AG04449 (cell line): Measurements from ENCODE around the gene LRRTM1.

Experiments used
- CTCF ChIA-PET: fragments of 350-600 bp; formaldehyde crosslinking; extraction: SDS; loops from one replicate; lab custom pipeline; 2021; ENCODE audit warnings: antibody characterized with exemption; lab: Yijun Ruan, JAX
- POLR2A ChIA-PET: fragments of 400-600, 350-600 bp; formaldehyde crosslinking; extraction: SDS; loops from one replicate; lab custom pipeline; 2020; ENCODE audit warnings: antibody characterized with exemption, inconsistent platforms; lab: Yijun Ruan, JAX
- DNase-seq: peaks from one replicate; pipeline ENCODE4 v3.0.0-alpha.2; 2010; ENCODE audit warnings: low read depth, low spot score
- H3K4me3 ChIP-seq: 2 replicates; pipeline ENCODE4 v1.5.1; 2011; ENCODE audit warnings: low read depth, mild to moderate bottlenecking, control low read depth, low read length
- TF ChIP-seq, protein P1 (sequence below): IDR thresholded peaks from one replicate; pipeline ENCODE4 v1.5.1; 2011; ENCODE audit warnings: mild to moderate bottlenecking, moderate library complexity, low read length, control low read depth, inconsistent platforms; ENCODE audit not compliant: insufficient read depth; ENCODE audit errors: missing control alignments

The LRRTM1 gene

GRCh38 chr2:80311304-80311703 is 6.8 kb upstream of the LRRTM1 start:
- ChIA-PET CTCF (no interaction called here), POLR2A (no interaction called here)
- TF ChIP-seq, protein P1, sequence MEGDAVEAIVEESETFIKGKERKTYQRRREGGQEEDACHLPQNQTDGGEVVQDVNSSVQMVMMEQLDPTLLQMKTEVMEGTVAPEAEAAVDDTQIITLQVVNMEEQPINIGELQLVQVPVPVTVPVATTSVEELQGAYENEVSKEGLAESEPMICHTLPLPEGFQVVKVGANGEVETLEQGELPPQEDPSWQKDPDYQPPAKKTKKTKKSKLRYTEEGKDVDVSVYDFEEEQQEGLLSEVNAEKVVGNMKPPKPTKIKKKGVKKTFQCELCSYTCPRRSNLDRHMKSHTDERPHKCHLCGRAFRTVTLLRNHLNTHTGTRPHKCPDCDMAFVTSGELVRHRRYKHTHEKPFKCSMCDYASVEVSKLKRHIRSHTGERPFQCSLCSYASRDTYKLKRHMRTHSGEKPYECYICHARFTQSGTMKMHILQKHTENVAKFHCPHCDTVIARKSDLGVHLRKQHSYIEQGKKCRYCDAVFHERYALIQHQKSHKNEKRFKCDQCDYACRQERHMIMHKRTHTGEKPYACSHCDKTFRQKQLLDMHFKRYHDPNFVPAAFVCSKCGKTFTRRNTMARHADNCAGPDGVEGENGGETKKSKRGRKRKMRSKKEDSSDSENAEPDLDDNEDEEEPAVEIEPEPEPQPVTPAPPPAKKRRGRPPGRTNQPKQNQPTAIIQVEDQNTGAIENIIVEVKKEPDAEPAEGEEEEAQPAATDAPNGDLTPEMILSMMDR, result no peak
- DNase-seq, result no peak
- H3K4me3 ChIP-seq, result no peak overlapping the region

DNA sequence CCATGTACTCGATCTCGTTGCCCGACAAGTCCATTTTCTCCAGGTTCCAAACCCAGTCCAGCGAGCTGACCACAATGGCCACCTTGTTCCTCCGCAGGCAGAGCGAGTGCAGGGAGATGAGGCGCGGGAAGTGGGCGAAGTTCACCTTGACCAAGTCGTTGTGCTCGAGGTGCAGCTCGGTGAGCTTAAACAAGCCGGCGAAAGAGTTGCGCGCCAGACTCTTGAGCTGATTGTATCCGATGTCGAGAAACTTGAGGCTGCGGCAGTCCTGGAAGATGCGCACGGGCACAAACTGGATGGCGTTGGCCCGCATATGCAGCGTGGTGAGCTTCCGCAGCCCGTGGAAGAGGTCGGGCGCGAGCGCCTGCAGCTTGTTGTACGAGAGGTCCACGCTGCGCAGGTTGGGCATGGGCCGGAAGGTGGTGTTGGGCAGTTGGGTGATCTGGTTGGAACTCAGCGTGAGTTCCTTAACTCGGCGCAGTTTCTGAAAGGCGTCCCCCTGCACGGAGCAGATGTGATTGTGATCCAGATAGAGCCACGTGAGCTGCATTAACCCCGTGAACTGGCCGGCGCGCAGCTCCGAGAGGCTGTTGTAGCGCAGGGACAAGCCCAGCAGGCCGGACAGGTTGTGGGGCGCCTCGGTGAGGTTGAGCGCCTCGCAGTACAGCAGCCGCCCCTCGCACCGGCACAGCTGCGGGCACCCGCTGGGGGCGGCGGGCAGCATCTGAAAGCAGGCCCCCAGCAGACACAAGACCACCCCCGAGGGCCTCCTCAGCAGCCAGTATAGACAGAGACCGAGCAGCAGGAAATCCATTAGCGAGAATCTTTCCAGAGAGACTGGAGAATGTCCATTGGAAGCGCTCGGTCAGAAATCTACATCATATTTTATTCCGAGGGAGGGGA is 1.3 kb downstream of the LRRTM1 start:
- H3K4me3 ChIP-seq, result no peak overlapping the region
- DNase-seq, result no peak
- CTCF ChIA-PET, result no interaction called here
- POLR2A ChIA-PET, result no interaction called here
- TF ChIP-seq, protein P1, result no peak

DNA sequence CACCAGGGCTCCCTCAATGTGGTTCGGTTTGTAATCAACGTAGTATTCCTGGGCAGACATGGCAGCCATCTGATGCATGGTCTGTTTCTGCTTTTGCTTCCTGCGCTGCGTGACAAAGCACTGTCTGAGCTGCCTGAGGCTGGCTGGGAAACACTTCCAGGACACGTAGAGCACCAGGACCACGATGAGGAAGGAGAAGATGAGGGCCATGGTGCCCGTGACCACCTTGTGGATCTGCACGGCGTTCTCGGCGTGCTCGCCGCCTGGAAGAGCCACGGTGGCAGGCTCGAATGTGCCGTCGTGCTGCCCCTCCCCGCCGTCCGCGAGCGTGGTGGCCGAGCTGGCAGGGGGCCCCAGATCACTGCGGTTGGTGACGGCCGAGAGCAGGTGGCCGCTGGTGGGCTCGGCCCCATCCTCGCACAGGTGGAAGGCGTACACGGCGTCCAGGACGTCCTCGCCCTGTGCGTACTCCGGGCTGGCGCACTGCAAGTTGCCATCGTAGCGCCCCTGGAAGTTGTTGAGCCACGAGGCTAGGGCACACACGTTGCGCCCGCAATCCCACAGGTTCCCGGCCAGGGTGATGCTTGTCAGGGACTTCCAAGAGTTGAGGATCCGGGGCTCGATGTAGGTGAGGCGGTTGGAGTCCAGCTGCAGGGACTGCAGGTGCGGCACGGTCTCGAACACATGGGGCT is 2.1 kb downstream of the LRRTM1 start:
- no peak overlapping the region for H3K4me3 ChIP-seq
- DNase-seq, result no peak
- ChIA-PET CTCF (no interaction called here), POLR2A (no interaction called here)
- TF ChIP-seq, protein P1, result no peak

GRCh38 chr2:80302001-80302313 is 2.6 kb downstream of the LRRTM1 start:
- ChIA-PET CTCF (no interaction called here), POLR2A (no interaction called here)
- no peak for DNase-seq
- H3K4me3 ChIP-seq, result no peak overlapping the region
- TF ChIP-seq, protein P1, result no peak

GRCh38 chr2:80300954-80301353 is 3.6 kb downstream of the LRRTM1 start:
- POLR2A ChIA-PET, result no interaction called here
- CTCF ChIA-PET, result no interaction called here
- no peak for DNase-seq
- no peak overlapping the region for H3K4me3 ChIP-seq
- TF ChIP-seq, protein P1, result no peak

GRCh38 chr2:80300346-80300745 is 4.2 kb downstream of the LRRTM1 start:
- DNase-seq, result no peak
- CTCF ChIA-PET, result no interaction called here
- POLR2A ChIA-PET, result no interaction called here
- H3K4me3 ChIP-seq, result no peak overlapping the region
- TF ChIP-seq, protein P1, result no peak
